H9 (cell line): ENCODE data around the gene STAT3. TPM values are rescaled to one million over a fixed set of nuclear protein-coding genes. Genes with fewer than 3 reads are reported as not detected.

Experiments
- DNase-seq: peaks from one replicate; pipeline ENCODE4 v3.0.0-alpha.2; 2017
- H2AFZ ChIP-seq: one replicate; pipeline ENCODE4 v1.6.1; 2013; ENCODE audit warnings: mild to moderate bottlenecking, low read length, control low read depth, moderate library complexity
- H2AK5ac ChIP-seq: 2 replicates; pipeline ENCODE4 v1.6.1; 2013; ENCODE audit warnings: low read length, control low read depth, mixed read lengths; ENCODE audit not compliant: insufficient read length
- H2BK120ac ChIP-seq: one replicate; pipeline ENCODE4 v1.6.1; 2013; ENCODE audit warnings: low read depth, mild to moderate bottlenecking, low read length, control low read depth, inconsistent platforms; ENCODE audit not compliant: poor library complexity, severe bottlenecking
- H2BK12ac ChIP-seq: 2 replicates; pipeline ENCODE4 v1.6.1; 2013; ENCODE audit warnings: low read length, control low read depth, mixed read lengths, low read depth; ENCODE audit not compliant: insufficient read length
- H2BK15ac ChIP-seq: 2 replicates; pipeline ENCODE4 v1.6.1; 2013; ENCODE audit warnings: low read depth, low read length, control low read depth
- H2BK20ac ChIP-seq: one replicate; pipeline ENCODE4 v1.6.1; 2013; ENCODE audit warnings: low read depth, mild to moderate bottlenecking, low read length, control low read depth, inconsistent platforms; ENCODE audit not compliant: poor library complexity, severe bottlenecking
- H2BK5ac ChIP-seq: 2 replicates; pipeline ENCODE4 v1.6.1; 2013; ENCODE audit warnings: low read length, control low read depth, mixed read lengths; ENCODE audit not compliant: insufficient read length
- H3K14ac ChIP-seq: 2 replicates; pipeline ENCODE4 v1.6.1; 2013; ENCODE audit warnings: low read length, control low read depth; ENCODE audit not compliant: insufficient read depth
- H3K18ac ChIP-seq: 2 replicates; pipeline ENCODE4 v1.6.1; 2013; ENCODE audit warnings: low read depth, mild to moderate bottlenecking, mixed read lengths, low read length, control low read depth; ENCODE audit not compliant: insufficient read length
- H3K23ac ChIP-seq: 2 replicates; pipeline ENCODE4 v1.6.1; 2013; ENCODE audit warnings: low read length, control low read depth, mixed read lengths, low read depth; ENCODE audit not compliant: insufficient read length
- H3K23me2 ChIP-seq: 2 replicates; pipeline ENCODE4 v1.6.1; 2013; ENCODE audit warnings: low read depth, mild to moderate bottlenecking, mixed read lengths, low read length, control low read depth; ENCODE audit not compliant: insufficient read length, poor library complexity, severe bottlenecking
- H3K27ac ChIP-seq: 2 replicates; pipeline ENCODE4 v1.5.1; 2013; ENCODE audit warnings: low read length, control low read depth, mixed read lengths, low read depth; ENCODE audit not compliant: insufficient read length
- H3K27me3 ChIP-seq: 2 replicates; pipeline ENCODE4 v1.6.1; 2013; ENCODE audit warnings: low read length, control low read depth, inconsistent platforms; ENCODE audit not compliant: insufficient read depth
- H3K4ac ChIP-seq: 2 replicates; pipeline ENCODE4 v1.6.1; 2013; ENCODE audit warnings: low read depth, mild to moderate bottlenecking, control low read depth, inconsistent platforms, low read length, moderate library complexity
- H3K4me1 ChIP-seq: 2 replicates; pipeline ENCODE4 v1.6.1; 2013; ENCODE audit warnings: low read length, control low read depth, inconsistent platforms; ENCODE audit not compliant: insufficient read depth
- H3K4me2 ChIP-seq: 2 replicates; pipeline ENCODE4 v1.6.1; 2013; ENCODE audit warnings: low read length, control low read depth, mixed read lengths; ENCODE audit not compliant: insufficient read length, insufficient read depth
- H3K56ac ChIP-seq: 2 replicates; pipeline ENCODE4 v1.6.1; 2013; ENCODE audit warnings: low read depth, mild to moderate bottlenecking, mixed read lengths, low read length, control low read depth; ENCODE audit not compliant: insufficient read length
- H3K79me1 ChIP-seq: 2 replicates; pipeline ENCODE4 v1.6.1; 2013; ENCODE audit warnings: low read depth, mild to moderate bottlenecking, moderate library complexity, low read length, control low read depth, inconsistent platforms; ENCODE audit not compliant: insufficient read depth, poor library complexity, severe bottlenecking
- H3K79me2 ChIP-seq: 2 replicates; pipeline ENCODE4 v1.6.1; 2013; ENCODE audit warnings: low read length, control low read depth, inconsistent platforms; ENCODE audit not compliant: insufficient read depth
- H3K9ac ChIP-seq: 2 replicates; pipeline ENCODE4 v1.6.1; 2013; ENCODE audit warnings: low read length, control low read depth, mixed read lengths; ENCODE audit not compliant: insufficient read length; ENCODE audit errors: extremely low read depth
- H3K9me3 ChIP-seq: one replicate; pipeline ENCODE4 v1.6.1; 2013; ENCODE audit warnings: low read depth, low read length, inconsistent platforms; ENCODE audit not compliant: control insufficient read depth
- H3T11ph ChIP-seq: one replicate; pipeline ENCODE4 v1.6.1; 2013; ENCODE audit warnings: mild to moderate bottlenecking, low read length, control low read depth, inconsistent platforms
- H4K20me1 ChIP-seq: one replicate; pipeline ENCODE4 v1.6.1; 2013; ENCODE audit not compliant: control insufficient read depth, insufficient read length, insufficient read depth
- H4K5ac ChIP-seq: 2 replicates; pipeline ENCODE4 v1.6.1; 2013; ENCODE audit warnings: low read depth, mild to moderate bottlenecking, mixed read lengths, low read length, control low read depth; ENCODE audit not compliant: insufficient read length
- H4K8ac ChIP-seq: replicated peaks from 2 replicates; pipeline ENCODE4 v1.6.1; 2013; ENCODE audit warnings: low read length, control low read depth, mixed read lengths, low read depth; ENCODE audit not compliant: insufficient read length
- H4K91ac ChIP-seq: 2 replicates; pipeline ENCODE4 v1.6.1; 2013; ENCODE audit warnings: low read depth, mild to moderate bottlenecking, moderate library complexity, mixed read lengths, low read length, control low read depth; ENCODE audit not compliant: insufficient read length
- H3K27ac Mint-ChIP-seq, 3 experiments: 2 replicates in 2 of 3; 3 replicates in 1 of 3; pipeline ENCODE4 v1.8.0; 2020 to 2021; ENCODE audit warnings: mixed read lengths in 3 of 3, mild to moderate bottlenecking in 1 of 3, moderate library complexity in 1 of 3
- H3K27me3 Mint-ChIP-seq: 2 replicates; pipeline ENCODE4 v1.8.0; 2021; ENCODE audit warnings: low read depth, mild to moderate bottlenecking, moderate library complexity, mixed read lengths
- H3K36me3 Mint-ChIP-seq, 3 experiments: 2 replicates in 2 of 3; 3 replicates in 1 of 3; pipeline ENCODE4 v1.8.0; 2020 to 2021; ENCODE audit warnings: low read depth in 3 of 3, mixed read lengths in 3 of 3; ENCODE audit not compliant: insufficient read depth in 1 of 3
- H3K4me1 Mint-ChIP-seq, 2 experiments: 2 replicates each; pipeline ENCODE4 v1.8.0; 2020; ENCODE audit warnings: mixed read lengths in 2 of 2
- H3K4me3 Mint-ChIP-seq, 2 experiments: 2 replicates in 1 of 2; 3 replicates in 1 of 2; pipeline ENCODE4 v1.8.0; 2020 to 2021; ENCODE audit warnings: mild to moderate bottlenecking in 2 of 2, mixed read lengths in 2 of 2, moderate library complexity in 1 of 2
- H3K9me3 Mint-ChIP-seq, 2 experiments: 2 replicates in 1 of 2; 3 replicates in 1 of 2; pipeline ENCODE4 v1.8.0; 2020; ENCODE audit warnings: mild to moderate bottlenecking in 2 of 2, mixed read lengths in 2 of 2, moderate library complexity in 1 of 2
- CTCF ChIP-seq: fragments of 200-600 bp; sonication (generic); conservative IDR thresholded peaks from 3 replicates; pipeline ENCODE4 v1.8.0; 2021; ENCODE audit warnings: antibody characterized with exemption, mild to moderate bottlenecking
- WGBS: extraction: QIAGEN DNeasy Blood & Tissue Kit; methylation state at CpG from one replicate; pipeline ENCODE4 v1.1.7; 2013; ENCODE audit warnings: missing lambda C conversion rate, low lambda C conversion rate, mixed read lengths; ENCODE audit not compliant: insufficient read length; ENCODE audit errors: extremely low coverage; 5-methylcytosine and 5-hydroxymethylcytosine counted together
- total RNA-seq: library from RNA; stranded (reverse); gene quantifications from 2 replicates; pipeline ENCODE4 v1.2.1, GENCODE V29; 2021

Gene STAT3
- total RNA-seq, 1 experiment from 2014 or later = 83.2 TPM

- TF ChIP-seq CTCF = no peak
- no peaks in the 10 kb centered on the region for H3K9me3 Mint-ChIP-seq
- Histone ChIP-seq H3K14ac (no peak overlapping the region), H3K4me1 (peaks cover 15% of the 10 kb centered on the region), H3K79me1 (peaks cover 11% of the 10 kb centered on the region), H4K91ac (no peak overlapping the region), H3K56ac (no peak overlapping the region), H3K9ac (no peak overlapping the region), H3K4ac (no peak overlapping the region), H3K27me3 (no peaks in the 10 kb centered on the region), H2BK120ac (no peak overlapping the region), H2BK12ac (no peak overlapping the region), H2AK5ac (no peak overlapping the region), H2BK15ac (no peak overlapping the region), H2BK5ac (no peak overlapping the region), H4K20me1 (no peaks in the 10 kb centered on the region), H3K23me2 (no peaks in the 10 kb centered on the region), H3K79me2 (peaks cover 34% of the 10 kb centered on the region; the same call in 1 of the 2 replicates), H4K8ac (no peak overlapping the region), H4K5ac (no peak overlapping the region), H3K4me2 (no peak overlapping the region), H2AFZ (no peak overlapping the region), H3K23ac (no peak overlapping the region), H2BK20ac (no peak overlapping the region), H3K9me3 (no peaks in the 10 kb centered on the region), H3K18ac (no peak overlapping the region), H3T11ph (no peak overlapping the region), H3K27ac (no peak overlapping the region)
- H3K4me3 Mint-ChIP-seq = no peak overlapping the region
- WGBS = no CpG with 5 or more reads among the region's 1 CpG
- no peak overlapping the region for H3K27ac Mint-ChIP-seq
- no peak for DNase-seq
- H3K36me3 Mint-ChIP-seq = peaks cover 0 to 7% (median 0%) of the 10 kb centered on the region in 3 experiments; a peak in 5 of 7 replicates
- H3K4me1 Mint-ChIP-seq = peaks cover 57 to 64% of the 10 kb centered on the region in 2 experiments
- no peaks in the 10 kb centered on the region; the same call in 1 of the 2 replicates for H3K27me3 Mint-ChIP-seq
Observed at GRCh38 chr17:42363231-42363630, 25.0 kb downstream of the STAT3 start.
